ENCODE data around the gene MRPL12.
"Not testable (repeated sequence)": the region's sequence is repeated elsewhere in the genome, so short reads cannot be mapped to it uniquely, and the experiment has no call there.

The MRPL12 gene

DNA sequence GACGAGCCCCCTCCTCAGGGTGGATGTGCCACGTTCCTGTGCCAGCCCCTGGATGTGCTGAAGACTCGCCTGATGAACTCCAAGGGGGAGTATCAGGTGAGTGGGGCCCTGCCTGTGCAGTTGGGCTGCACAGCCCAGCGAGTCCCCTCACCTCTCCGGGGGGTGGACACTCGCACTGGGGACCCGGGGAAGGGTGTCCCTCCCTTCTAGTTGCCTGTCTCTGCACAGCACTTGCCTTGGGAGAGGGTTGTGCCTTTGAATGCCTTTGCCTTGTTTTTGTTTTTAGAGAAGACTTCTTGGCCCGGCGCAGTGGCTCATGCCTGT is 14.6 kb downstream of the MRPL12 start:
- DNase-seq: no peak

DNA sequence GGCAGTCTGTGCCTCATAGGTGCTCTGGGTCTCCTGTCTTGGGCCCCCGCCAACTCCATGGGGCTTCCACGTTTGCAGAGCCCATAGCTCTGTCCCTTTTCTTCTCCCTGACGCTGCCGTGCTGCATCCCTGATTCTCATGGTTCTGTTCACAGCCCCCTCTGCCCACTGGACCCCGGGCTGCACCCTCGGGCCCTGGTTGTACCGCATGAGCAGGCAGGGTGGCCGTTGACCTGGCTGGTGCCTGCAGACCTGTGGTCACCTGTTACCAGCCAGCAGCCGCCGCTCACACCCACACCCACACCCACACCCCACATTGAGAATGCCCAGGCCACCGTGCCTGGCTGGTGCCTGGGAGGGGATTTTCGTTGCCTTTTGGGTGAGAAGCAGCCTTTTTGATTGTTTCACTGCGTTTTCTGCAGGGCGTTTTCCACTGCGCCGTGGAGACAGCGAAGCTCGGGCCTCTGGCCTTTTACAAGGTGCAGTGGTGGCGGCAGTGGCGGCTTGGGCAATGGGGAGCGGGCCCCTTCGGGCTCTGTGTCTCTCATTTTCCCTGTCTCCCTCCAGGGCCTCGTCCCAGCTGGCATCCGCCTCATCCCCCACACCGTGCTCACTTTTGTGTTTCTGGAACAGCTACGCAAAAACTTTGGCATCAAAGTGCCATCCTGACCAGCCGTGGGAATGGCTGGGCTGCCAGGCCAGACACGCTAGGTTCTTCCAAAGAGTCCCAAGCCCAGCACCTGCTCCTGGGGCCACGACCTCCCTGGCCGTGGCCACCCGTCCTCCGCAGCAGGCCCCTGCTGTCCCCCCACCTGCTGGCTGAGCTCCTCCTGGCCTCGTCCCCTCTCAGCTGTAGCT is 16.5 kb downstream of the MRPL12 start:
- DNase-seq: no peak

DNA sequence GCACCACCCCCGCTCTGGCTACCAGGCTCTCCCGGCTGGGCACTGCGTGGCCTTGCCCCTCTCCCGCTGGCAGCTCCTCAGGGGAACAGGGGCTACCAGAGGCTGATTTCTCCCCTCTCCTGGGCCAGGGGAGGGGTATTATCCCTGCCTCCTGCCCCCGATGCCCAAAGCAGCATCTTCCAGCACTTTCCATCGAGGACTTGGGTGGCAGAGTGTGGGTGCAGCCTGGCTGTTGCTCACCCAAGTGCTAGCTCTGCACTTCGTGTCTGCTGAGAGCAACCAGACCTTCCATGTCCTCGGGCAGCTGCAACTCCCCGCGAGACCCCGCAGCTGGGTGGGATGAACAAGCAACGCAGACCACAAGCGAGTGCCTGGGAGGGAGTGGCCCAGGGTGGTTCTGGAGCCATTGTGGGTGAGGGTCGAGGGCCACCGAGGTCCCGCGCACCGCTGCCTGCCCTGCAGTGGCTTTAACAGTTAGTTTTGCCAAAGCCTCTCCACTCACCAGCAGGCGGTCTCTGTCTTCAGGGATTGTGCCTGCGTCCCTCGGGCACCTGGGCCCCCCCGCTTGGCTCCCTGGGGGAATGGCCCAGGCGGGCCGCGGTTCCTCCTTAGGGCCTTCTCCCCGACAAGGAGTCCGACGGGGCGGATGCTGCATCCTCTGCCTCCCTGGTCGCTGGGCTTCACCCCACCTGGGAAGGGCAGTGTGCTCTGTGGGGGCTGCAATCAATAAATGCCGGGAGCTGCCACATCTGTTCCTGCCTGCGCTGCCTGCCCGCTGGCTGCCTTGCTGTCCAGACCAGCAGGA is 17.3 kb downstream of the MRPL12 start:
- no peak for DNase-seq

GRCh38 chr17:81722184-81723120 is 19.3 kb downstream of the MRPL12 start:
- no peak for DNase-seq

DNA sequence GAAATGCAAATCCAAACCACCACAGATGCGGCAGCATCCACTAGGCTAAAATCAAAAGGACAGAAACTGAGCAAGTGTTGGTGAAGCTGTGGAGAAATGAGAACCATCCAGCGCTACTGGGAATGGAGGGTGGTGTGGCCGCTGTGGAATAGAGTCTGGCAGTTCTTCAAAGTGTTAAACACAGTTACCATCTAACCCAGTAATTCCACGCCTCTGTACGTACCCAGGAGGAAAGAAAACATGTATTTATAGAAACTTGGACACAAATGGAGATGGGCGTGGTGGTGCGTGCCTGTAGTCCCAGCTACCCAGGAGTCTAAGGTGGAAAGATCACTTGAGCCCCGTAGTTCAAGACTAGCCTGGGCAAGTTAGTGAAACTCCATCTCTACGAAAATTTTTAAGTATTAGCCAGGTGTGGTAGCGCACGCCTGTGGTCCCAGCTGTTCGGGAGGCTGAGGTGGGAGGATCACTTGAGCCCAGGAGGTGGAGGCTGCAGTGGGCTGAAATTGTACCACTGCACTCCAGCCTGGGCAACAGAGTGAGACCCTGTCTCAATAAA is 20.6 kb downstream of the MRPL12 start:
- no peak for DNase-seq

DNA sequence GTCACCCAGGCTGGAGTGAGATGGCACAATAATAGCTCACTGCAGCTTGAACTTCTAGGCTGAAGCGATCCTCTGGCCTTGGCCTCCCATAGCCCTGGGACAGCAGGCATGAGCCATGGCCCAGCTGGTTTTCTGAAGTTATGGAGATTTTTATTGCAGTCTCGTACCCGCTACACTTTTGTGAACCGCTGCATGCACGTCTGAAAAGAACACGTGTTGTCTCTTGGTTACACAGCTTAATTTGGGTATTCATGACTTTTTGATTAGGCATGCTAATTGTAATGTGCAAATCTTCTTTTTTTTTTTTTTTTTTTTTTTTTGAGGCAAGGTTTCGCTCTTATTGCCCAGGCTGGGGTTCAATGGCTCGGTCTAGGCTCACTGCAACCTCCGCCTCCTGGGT is 22.3 kb downstream of the MRPL12 start:
- no peak for DNase-seq

DNA sequence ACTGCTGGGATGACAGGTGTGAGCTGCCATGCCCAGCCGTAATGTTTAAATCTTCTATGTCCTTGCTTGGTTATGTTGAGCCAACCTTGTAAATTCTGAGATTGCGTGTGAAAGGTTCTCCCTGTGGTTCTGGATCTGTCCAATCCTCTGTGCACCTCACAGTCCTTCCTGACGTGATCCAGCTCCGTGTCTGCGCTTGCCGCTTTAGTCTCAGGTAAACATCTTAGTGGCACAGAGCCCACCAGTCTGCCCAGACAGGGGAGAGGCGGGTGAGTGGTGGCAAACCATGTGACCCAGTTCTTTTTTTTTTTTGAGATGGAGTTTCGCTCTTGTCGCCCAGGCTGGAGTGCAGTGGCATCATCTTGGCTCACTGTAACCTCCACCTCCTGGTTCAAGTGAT is 22.8 kb downstream of the MRPL12 start:
- DNase-seq: no peak

- DNase-seq: no peak
Measured at GRCh38 chr17:81727324-81728031, 24.3 kb downstream of the MRPL12 start.

GRCh38 chr17:81733507-81734404 is 30.6 kb downstream of the MRPL12 start:
- peak; percentile 65 to 69 for DNase-seq

DNA sequence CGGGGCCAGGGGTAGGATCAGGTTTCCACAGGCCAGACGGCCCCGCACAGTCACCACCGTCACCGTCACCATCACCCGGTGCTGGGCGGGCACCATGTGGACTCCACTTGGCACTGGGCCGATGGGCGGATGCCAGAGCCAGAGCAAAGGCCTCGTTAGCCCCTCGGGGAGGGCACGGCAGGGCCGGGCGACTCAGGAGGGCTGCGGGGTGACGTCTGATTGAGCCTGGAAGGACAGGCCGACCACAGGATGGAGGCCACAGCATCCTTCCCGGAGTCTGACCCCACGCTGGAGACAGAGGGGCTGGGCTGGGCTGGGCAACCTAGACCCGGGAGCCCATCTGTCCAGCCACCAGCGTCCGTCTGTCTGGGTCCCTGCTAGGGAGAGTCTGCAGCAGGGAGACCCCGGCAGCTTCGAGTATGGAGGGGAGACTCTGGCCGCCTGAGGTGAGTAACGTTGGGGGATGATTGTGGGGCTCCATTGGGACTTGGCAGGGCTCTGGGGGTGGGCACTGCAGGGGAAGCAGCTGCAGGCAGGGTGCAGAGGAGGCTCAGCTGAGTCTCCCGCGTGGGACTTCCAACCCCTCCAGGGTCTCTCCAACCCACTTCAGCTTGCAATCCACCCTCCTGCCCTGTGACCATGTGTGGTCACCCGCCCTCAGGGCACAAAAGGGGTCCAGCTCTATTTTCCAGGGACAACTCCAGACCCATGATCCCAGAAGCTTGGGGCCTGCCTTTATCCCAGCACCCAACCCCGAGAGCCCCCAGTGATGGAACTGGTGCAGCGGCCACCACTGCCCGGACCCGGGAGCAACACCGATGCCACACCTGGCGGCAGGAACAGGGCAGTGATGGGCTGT is 31.5 kb downstream of the MRPL12 start:
- no peak for DNase-seq

DNA sequence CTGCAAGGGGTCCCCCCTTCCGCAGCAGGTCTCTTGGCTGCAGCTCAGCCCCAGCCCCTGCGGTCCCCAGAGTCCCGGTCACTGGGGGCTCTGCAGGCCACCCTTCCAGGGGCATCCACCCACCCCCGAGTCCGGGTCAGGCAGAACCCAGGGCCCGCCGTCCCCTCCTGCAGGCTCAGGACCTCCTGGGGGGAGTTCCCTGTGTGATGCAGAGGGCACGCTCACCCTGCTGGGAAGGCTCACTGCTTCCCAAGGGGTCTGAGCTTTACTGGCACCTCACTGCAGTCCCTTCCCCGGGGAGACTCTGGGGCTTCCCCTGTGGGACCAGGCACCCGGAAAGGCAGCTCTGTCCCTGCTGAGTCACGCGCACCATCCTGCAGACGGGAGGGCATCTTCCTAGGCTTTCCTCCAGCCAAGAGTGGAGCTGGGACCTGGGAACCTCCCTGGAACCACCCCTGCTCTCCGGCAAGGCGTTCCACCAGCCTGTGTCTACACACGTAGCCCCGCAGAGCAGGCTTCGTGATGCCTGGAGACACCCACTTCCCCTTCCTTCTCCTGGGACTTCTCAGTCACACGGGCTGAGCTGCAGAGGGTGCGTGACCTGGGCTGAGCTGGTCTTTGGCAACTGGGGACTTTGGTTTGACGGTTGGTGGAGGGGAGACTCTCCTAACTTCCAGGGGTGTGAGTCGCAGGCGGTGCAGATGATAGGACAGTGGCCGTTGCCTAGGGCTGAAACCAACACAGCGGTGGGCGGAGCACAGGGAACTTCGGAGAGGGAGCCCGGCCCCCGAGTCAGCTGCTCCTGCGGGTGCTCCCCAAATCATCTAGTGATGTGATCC is 32.3 kb downstream of the MRPL12 start:
- DNase-seq: peak in 1 of 2 donors; percentile 64

DNA sequence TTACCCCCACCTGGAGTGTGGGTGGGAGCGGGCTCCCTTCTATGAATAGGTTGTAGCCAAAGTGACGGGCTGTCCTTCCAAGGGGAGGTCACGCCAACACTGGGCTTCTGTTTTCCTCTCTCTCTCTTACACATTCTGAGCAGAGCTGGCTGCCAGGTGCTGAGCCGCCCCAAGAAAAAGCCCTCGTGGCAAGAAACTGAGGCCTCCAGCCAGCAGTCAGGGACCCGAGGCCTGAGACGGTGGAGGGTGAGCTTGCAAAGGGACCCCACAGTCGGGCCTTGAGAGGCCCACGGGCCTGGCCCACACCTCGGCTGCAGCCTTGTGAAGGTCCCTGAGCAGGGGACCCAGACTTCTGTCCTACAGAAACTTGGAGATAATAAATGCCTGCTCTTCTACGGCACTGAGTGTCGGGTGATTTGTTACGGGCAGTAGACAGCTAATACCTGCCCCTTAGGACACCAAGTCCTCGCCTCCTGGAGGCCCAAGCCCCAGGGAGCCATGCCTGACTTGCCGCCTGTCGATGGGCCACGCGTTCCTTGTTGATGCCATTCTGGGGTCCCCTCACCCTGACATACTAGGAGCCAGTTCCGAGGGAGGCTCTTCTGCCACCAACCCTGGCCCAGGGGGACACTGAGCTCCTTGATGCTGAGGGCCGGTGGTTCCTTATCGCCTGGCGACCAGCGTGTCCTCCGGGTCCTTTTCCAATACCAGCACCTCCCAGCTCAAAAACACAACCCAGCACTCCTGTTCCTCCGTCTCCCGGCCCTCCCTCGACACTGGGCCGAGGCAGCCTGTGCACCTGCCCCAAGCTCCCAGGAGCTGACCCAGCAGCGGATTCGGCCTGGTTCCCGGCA is 35.0 kb downstream of the MRPL12 start:
- DNase-seq: no peak

- no peak for DNase-seq
Measured at GRCh38 chr17:81738801-81739393, 35.7 kb downstream of the MRPL12 start.

DNA sequence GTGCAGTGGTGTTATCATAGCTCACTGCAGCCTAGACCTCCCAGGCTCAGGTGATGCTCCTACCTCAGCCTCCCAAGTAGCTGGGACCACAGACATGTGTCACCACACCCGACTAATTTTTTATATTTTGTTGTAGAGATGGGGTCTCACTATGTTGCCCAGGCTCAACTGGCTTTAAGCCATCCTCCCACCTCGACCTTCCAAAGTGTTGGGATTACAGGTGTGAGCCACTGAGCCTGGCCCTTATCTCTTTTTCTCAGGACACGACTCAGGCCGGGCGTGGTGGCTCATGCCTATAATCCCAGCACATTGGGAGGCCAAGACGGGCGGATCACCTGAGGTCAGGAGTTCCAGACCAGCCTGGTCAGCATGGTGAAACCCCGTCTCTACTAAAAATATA is 36.4 kb downstream of the MRPL12 start:
- DNase-seq: not testable (repeated sequence)

DNA sequence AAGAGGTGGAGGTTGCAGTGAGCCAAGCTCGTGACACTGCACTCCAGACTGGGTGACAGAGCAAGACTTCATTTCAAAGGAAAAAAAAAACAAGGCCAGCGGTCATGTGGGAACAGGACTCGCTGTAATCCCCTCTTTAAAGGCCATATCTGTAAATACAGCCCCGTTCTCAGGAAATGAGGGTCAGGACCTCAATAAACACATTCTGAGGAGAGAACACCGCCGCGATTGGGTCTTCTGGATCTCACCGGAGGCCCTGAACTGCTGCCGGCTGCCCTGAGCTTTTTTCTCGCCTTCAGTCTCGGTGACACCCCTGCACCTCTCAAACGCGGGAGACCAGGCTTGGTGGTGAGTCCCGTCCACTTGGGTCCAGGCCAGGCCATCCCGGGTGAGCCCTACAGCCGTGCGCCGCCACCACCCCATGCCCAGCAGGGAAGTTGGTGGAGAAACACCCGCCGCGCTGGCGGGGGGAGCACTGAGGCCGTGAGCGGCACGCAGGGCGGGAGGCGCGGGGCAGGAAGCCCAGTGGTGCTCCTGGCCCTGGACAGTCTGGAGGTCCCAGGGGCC is 37.3 kb downstream of the MRPL12 start:
- DNase-seq: no peak

- no peak for DNase-seq
Measured at GRCh38 chr17:81741049-81741593, 38.0 kb downstream of the MRPL12 start.
